ENCODE measurements around the gene DKK3.

DKK3 gene

GRCh38 chr11:11981364-11981763, 27.1 kb downstream of the DKK3 start:
- DNase-seq = no peak

DNA sequence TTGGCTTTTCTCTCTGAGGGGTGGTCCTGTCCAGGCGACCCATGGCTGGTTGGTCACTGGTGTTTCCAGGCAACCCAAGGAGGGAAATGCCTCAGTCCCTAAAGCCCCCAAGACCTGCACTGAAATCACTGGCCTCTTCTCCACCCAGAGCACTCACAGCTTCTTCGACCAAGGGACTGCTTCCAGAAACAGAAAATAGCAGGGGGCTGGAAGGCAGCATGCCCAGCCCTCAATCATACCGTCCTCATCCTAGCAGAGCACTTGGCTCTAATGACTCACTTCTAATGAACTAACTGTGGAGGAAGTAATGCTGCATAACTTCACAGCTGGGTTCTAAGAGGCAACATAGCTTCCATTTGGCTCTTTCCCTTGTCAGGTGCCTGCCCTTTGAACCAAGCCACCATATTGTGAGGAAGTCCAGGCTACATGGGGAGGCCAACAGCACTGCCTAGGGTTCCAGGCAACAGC, 27.6 kb downstream of the DKK3 start:
- DNase-seq = no peak

DNA sequence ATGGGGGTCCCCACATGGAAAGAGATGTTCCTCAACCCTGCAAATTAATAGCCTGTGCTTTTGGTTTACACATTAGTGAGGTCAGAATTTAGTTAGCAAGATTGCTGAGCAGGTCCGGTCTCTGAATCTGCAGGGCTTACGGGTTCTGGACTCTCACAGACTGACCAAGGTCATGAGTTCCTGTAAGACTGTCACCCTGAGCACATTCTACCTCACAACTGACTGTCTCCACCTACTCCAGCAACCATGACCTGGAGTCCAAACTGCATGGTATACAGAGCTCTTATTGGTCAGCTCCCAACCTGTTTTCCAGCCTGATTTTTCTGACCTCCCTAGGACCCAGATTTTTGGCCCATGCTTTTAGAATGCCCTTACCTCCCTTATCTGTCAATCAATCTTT, 28.2 kb downstream of the DKK3 start:
- DNase-seq = no peak

DNA sequence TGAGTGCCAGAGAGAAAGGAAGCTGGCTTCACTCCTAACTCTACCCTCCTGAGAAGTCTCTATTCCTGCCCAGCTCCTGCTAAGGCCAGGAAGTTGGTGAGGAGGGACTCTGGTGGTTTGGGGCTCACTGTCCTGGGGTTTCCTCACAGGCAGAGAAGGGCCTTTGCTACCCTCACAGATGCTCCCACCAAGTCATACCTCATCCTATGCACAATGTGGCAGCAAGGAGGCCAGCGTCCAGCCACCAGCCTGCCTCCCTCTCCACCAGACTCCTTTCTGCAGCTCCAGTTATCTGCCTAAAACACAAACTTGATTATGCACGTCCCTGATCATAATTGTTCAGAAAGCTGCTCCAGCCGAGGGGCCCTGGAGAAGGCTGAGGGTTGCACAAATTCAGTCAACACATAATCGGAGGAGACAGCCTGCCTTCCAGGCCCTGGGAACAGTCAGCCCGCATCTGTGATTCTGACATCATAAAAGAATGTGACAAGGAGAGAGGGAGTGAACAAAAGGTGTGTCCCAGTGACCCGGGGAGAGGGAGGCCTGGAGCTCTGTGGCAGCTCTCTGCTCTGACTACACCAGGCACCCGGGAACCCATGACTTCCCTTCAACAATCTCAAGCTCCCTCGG, 28.8 kb downstream of the DKK3 start:
- peak; percentile 72 for DNase-seq

- DNase-seq = peak; percentile 83
These were observed 29.5 kb downstream of the DKK3 start for GRCh38 chr11:11978792-11979487.

DNA sequence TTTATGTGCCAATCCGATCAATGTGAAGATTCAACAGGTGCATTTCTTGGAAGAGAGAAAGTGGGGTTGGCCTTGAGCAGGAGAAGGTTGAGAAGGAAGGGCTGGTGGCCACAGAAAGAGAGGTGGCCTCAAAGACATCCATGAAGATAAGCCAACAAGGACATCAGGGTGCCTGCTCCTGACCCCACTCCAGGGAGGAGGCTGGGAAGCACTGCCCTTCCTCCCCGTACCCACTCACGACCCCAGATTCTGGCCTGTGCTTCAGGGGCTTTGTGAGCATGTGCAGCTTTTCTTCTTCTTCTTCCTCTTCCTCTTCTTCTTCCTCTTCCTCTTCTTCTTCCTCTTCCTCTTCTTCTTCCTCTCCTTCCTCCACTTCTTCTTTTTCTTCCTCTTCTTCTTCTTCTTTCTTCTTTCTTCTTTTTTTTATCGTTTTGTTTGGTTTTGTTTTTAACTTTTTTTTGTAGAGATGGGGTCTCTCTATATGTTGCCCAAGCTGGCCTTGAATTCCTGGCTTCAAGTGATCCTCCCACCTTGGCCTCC, 30.3 kb downstream of the DKK3 start:
- DNase-seq = peak; percentile 33

- DNase-seq = peak; percentile 84
These were observed 31.1 kb downstream of the DKK3 start for GRCh38 chr11:11977206-11977938.

DNA sequence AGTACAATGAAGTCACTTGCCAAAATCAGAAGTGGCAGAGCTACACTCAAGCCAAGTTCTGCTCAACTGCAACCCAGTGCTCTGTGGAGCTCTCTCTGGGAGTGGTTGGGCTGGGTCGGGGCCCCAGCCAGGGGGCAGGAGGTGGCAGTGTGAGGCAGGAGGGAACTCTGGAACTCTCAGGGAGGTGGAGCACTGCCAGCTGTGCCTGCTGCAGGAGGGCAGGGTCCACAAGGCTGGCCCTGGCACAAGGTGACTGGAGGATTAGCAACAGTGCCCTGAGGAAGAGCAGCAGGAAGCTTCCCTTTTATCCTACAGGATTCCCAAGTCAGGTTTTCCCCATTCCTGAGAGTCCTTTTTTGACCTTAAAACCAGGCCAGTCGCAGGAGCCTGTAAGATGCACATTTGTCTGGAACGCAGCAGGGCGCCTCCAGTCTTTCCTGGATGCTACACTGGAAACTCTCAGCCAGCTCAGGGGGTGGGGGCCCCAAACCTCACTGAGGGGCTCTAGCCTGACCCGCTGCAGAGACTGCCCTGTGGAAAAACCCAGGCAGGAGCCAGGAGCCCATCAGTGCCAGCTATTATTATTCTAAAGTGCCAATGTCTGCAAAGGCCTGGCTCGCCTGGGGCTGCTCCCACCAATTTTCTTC, 31.8 kb downstream of the DKK3 start:
- DNase-seq = peak; percentile 76

DNA sequence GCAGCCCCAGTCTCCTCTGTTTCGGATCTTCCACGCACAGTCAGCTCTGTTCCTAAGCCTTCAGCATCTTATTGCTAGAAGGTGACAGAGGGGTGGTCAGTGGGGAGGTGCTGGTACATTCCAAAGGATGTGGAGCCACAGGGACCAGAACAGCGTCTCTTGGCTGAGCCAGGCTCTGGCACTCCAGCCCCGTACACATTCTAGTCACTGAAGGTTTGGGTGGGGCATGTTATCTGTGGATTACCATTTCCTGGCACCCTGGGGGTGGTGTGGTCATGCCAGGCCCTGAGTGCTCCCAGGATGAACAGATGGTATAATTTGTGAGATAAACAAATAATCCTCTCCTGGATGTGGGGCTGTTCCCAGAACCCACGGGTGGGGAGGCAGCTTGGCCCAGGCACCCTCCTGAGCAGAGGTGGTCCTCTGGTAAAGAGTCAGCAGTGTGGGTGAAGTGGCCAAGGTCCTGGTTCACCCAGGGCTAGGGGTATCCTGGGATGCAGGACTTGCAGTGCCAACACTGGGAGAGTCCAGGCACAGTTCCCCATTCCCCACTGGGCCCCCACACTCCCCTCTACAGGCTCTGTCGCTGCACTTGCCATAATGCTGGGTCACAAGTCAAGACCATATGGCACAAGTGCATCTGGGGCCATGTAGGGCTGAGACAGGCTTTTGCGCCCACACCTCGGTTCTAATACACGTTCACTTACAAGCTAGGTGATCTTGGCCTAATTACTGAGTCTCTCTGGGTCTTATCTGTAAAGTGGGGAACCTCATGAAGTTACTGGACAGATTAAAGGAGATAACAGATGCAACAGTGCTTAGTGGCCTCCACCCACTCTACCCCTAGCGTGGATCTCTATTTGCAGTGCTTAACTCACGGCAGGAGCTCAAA, 33.0 kb downstream of the DKK3 start:
- peak; percentile 37 for DNase-seq

DNA sequence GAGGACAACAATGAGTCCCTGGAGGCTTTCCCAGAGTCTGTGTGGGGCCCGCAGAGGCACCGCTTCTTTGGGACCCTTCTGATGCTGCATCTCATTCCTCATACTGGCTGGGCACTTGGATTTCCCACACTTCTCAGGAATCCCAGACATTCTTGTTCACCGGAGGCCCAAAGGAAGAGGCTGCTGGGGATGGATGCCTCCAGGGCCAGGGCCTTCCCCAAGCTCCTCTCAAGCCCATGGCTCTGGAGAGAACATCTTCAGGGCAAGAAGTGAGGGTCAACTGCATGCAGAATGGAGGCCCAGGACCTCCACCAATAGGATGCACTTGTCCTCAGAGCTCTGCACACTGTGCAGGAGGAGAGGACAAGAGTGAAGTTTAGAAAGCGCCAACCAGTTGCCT, 34.6 kb downstream of the DKK3 start:
- no peak for DNase-seq

GRCh38 chr11:11973361-11973800, 35.0 kb downstream of the DKK3 start:
- peak; percentile 88 for DNase-seq

DNA sequence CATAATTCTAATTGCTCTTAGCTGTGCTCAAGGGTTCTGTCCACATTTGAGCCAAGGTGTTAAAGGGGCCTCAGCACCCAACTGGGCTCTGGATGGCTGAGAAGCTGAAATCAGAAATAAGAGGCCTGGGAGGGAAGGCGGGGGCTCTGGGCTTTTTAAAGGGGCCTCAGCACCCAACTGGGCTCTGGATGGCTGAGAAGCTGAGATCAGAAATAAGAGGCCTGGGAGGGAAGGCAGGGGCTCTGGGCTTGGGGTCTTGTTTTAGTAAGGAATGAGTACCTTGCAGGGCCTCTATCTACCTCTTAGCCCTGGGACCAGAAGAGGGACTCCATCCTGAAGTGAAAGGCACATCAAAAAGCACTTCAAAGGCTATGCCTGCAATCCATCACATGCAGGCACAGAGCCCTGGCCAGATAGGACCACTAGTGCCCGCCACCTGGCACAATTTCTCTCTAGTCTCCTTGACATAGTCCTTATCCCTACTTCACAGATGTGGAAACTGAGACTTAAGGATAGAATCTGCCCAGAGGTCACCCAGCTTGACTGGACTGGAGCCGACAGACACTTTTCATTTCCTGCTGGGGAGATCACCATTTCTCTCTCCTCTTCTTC, 35.6 kb downstream of the DKK3 start:
- DNase-seq = peak; percentile 43

- DNase-seq = peak; percentile 48
These were observed 36.4 kb downstream of the DKK3 start for GRCh38 chr11:11971906-11972547.

- DNase-seq = no peak
These were observed 37.9 kb downstream of the DKK3 start for GRCh38 chr11:11970556-11970955.

DNA sequence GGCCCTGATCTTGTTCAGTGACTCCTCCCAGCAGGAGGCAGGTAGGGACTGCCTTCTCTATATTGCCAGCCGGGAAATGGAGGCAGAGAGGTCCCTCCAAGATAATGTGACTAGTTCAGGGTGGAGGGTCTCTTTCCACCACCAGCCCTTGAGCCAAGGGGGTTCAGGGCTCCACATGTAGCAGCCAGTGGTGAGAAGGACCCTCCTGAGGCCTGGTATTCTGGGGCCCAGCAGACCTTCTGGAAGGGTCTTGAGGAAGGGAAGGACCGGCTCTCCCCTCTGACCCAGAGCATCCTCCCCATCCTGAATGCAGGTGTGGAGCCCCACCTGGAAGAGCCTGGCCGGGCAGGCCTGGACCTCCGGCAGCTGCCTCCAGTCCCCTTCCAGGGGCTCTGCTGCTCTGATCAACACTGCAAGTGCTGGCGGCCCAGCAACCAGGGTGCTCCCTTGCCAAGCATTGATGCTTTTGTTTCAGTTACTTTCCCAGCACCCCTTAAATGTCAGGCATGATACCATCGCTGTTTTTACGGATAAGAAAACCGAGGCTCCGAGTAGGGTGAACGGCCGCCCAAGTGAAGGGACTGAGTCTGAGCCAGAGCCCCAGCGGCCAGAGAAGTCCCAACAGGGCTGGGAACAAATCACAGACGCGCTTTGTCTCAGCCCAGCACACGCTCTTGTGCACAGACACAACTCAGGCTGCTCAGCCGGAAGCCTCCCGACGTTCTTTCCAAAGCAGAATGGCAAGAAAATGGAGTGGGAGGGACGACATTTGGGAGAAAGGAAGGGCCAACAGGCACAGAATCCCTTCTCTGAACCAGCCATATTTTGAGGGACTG, 38.8 kb downstream of the DKK3 start:
- peak; percentile 39 for DNase-seq

- DNase-seq = peak; percentile 82
These were observed 39.7 kb downstream of the DKK3 start for GRCh38 chr11:11968511-11969280.

DNA sequence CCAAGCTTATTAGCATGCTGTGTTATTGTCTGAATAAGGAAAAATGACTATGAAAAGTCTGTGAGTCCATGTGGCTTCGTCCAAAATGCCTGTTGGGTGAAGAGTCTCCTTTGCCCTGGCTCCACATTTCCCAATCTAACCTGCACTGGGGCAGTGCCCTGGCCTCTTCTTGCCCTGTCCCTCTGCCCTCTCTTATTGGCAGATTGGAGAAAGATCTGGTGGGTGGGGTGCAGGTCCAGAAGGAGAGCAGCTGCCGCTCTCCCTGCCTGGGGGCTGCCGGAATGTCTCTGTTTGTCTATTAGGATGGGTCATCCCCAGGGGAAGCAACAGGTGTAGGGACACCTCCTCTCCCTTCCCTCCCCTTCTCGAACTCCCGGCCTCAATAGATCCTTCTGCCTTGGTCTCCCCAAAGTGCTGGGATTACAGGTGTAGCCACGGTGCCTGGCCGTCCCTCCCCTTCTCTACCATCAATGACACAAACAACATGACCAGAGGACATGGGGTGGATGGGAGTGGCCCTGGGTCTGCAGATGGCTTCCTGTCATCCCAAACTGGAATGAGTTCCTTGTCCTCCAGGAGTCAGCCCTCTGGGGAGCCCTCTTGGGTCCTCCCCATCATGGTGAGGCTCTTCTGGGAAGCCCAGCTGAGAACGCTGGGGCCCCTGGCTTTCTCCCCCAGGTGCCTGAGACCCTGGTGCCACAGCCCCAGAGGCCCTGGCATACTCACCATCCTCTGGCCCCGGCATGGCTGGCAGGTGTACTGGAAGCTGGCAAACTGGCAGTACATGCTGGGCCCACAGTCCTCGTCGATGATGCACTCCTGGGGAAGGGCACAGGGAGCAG, 40.5 kb downstream of the DKK3 start:
- DNase-seq = no peak

All from right forelimb (tissue), 1 donor.